HG02870 (cell line): Measurements from ENCODE around the gene SPRR2F.
"Not testable (repeated sequence)": the region's sequence is repeated elsewhere in the genome, so short reads cannot be mapped to it uniquely, and the experiment has no call there.

Source experiments
- ATAC-seq: cut with Tn5 transposase; IDR thresholded peaks from one replicate; pipeline ENCODE4 v1.9.1; 2021; ENCODE audit warnings: mild to moderate bottlenecking, moderate library complexity; ENCODE audit not compliant: unreplicated experiment

Gene SPRR2F

DNA sequence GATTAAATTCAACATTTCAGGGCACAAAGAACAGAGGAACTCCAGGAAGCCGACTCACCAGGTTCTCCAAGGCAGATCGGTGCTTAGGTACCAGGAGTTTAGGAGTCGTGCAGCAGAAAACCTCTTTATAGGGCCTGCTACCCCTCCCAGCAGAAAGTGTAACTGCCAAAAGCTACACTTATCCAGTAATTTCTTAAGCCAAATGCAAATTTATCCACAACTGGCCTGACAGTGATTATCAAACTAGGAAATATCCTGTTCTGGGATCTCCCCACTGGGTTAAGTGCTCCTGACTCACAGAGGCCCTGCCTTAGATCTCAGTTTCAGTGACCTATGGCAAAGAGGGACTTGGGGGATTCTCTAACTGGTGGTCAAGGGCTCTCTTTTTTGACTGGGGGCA is at the start of gene SPRR2F:
SPRR2F (minus strand) TSS at position 101 of the 400 bp plus-strand sequence. CDS start 783 bp downstream, outside the sequence.
- no peak for ATAC-seq

GRCh38 chr1:153155541-153155940 is 42.2 kb upstream of the SPRR2F start:
- no peak for ATAC-seq

GRCh38 chr1:153152481-153152880 is 39.2 kb upstream of the SPRR2F start:
- no peak for ATAC-seq

DNA sequence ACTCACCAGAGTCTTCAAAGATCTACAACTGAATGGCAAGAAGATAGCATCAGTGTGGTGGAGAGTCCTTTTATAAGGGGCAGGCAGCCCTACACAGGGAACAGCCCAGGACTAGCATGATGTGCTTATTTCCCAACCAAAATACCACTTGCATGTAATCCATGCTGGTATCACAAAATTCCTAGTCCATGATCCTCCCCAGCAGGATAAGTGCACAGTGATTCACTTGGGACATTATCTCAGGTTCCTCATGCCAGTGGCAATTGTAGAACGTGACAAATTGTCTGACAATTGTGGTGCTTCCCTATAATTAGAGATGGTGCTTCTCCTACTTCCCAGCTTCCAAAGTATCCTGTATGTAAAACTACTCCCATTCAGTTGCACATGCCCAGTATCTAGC is 37.5 kb upstream of the SPRR2F start, which contains the start of gene SPRR2G:
SPRR2G (minus strand) TSS at position 45 of the 400 bp plus-strand sequence. CDS start 780 bp downstream, outside the sequence.
- no peak for ATAC-seq

DNA sequence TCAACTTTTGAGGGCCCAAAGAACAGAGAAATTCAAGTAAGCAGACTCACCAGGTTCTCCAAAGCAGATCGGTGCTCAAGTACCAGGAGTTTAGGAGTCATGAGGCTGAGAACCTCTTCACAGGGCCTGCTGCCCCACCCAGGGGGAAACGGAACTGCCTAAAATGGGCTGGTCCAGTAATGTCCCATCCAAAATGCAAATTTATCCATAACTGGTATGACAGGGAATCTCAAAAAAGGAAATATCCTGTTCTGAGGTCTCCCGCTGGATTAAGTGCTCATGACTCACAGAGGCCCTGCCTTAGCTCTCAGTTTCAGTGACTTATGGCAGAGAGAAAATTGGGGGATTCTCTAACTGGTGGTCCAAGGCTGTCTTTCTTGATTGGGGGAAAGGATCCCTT is 28.1 kb upstream of the SPRR2F start:
- no peak for ATAC-seq

DNA sequence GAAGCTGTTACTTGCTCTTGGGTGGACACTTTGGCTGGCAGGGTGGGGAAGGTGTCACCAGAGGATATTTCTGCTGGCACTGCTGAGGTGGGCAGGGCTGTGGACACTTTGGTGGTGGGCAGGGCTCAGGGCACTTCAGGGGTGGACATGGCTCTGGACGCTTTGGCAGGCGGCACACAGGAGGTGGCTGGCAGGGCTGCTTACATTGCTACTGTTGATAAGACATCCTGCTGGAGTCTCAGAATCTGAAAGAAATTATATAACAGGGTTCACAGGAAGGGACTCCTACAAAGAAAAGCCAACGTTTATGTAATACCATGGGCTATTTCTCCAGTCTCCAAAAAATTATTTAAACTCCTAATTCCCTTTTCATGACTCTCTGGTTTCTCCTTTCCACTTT is 27.2 kb upstream of the SPRR2F start:
- ATAC-seq, result no peak

GRCh38 chr1:153133743-153134142 is 20.4 kb upstream of the SPRR2F start:
- ATAC-seq, result no peak

DNA sequence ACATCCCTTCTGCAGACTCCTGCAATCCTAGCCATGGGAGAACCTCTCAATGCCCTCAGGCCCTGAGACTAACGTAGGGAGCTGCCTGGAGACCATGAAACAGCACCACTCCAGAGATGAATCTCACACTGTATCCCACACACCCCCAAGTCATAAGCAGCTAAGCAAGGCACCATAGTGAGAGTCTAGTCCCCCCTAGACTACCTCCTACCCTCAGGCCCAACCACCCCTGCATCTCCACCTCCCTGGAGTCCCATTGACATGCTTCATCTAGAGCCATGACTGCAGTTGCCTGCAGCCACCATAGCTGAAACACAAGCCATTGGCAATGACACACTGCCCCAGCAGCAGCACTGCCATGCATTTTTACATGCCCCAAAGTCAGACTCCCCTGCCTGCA is 20.0 kb upstream of the SPRR2F start:
- ATAC-seq, result no peak

DNA sequence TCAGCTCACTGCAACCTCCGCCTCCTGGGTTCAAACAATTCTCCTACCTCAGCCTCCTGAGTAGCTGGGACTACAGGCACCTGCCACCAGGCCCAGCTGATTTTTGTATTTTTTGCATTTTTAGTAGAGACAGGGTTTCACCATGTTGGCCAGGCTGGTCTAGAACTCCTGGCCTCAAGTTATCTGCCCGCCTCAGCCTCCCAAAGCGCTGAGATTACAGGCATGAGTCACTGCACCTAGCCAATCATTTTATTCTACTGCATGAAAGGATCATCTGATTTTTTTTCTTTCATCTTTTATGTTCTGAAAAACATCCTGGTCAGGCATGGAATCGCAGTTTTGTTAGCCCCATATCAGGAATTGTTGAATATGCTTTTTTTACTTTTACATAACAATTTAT is 15.4 kb upstream of the SPRR2F start:
- not testable (repeated sequence) for ATAC-seq

DNA sequence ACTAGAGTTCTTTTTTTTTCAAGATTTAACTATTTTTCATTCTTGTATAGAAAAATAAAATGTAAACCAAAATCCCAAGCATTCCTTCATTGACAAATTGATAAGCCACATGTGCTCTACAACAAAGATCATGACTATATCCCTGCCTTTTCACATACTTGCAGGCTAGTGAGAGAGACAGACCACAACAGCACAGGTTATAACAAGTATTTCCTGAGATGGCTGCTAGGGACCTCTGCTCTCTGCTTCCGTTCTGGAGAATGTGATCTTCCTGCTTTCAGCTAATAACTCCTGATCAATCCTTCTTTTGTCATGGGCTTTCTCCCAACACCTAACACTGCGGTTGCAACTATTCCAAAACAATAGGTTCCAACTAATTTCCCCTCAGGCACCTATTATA is 14.0 kb upstream of the SPRR2F start:
- no peak for ATAC-seq

DNA sequence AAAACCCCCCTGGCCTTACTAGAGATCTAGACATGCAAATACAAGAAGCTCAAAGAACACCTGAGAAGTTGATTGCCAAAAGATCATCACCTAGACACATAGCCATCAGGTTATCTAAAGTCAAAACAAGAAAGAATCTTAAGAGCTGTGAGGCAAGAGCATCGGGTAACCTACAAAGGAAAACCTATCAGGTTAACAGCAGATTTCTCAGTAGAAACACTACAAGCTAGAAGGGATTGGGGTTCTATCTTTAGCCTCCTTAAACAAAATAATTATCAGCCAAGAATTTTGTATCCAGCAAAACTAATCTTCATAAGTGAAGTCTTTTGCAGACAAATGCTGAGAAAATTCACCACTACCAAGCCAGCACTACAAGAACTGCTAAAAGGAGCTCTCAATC is 12.2 kb upstream of the SPRR2F start:
- ATAC-seq, result no peak

DNA sequence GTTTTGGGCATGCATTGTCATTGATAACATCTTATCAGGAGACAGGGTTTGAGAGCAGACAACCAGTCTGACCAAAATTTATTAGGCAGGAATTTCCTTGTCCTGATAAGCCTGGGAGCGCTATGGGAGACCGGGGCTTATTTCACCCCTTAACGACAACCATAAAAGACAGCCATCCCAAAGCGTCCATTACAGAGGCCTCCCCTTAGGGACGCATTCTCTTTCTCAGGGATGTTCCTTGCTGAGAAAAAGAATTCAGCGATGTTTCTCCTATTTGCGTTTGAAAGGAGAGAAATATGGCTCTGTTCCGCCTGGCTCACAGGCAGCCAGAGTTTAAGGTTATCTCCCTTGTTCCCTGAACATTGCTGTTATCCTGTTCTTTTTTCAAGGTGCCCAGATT is 10.5 kb upstream of the SPRR2F start:
- ATAC-seq, result not testable (repeated sequence)

- ATAC-seq, result no peak
Observed at GRCh38 chr1:153122831-153123421, 9.6 kb upstream of the SPRR2F start.

DNA sequence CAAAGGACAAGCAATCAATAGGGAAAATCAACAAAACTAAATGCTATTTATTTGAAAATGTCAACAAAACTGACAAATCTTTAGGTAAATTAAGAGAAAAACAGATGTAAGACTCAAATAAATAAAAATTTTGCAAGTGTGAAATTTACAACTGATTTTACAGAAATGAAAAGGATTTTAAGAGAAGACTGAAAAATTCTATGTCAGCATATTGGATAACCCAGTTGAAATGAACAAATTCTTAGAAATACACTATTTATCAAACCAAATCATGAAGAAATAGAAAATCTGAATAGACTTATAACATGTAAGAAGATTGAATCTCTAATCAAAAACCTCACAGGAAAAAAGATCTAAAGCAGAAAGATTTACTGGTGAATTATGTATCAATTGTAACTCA is 7.6 kb upstream of the SPRR2F start:
- ATAC-seq, result no peak

- ATAC-seq, result no peak
Observed at GRCh38 chr1:153119491-153119971, 6.2 kb upstream of the SPRR2F start.

DNA sequence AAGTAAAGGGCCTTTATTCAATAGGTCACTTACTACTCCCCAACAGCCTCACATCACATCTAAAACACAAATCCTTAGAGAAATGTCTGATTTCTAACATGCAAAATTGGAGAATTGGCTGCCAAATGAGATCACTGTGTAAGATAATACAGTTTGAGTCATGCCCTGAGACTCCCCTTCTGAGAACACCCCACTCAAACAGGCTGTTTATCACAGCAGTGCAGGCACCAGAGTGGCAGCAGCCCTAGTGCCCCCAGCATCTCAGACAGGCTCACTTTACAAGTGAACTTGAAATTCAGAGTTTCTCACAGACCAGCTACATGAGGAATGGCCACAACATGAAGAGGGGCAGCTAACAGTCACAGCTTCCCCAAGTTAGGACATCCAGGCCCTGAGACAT is 1.9 kb upstream of the SPRR2F start:
- ATAC-seq, result not testable (repeated sequence)

DNA sequence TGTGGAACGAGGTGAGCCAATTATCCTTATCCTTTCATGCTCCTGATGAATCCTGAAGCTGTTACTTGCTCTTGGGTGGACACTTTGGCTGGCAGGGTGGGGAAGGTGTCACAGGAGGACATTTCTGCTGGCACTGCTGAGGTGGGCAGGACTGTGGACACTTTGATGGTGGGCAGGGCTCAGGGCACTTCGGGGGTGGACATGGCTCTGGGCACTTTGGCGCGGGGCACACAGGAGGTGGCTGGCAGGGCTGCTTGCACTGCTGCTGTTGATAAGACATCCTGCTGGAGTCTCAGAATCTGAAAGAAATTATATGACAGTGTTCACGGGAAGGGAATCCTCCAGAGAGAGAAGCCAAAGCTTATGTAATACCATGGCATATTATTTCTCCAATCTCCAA is 862 bp downstream of the SPRR2F start:
- ATAC-seq, result not testable (repeated sequence)

- ATAC-seq, result no peak
Observed at GRCh38 chr1:153100245-153100644, 13.1 kb downstream of the SPRR2F start.

DNA sequence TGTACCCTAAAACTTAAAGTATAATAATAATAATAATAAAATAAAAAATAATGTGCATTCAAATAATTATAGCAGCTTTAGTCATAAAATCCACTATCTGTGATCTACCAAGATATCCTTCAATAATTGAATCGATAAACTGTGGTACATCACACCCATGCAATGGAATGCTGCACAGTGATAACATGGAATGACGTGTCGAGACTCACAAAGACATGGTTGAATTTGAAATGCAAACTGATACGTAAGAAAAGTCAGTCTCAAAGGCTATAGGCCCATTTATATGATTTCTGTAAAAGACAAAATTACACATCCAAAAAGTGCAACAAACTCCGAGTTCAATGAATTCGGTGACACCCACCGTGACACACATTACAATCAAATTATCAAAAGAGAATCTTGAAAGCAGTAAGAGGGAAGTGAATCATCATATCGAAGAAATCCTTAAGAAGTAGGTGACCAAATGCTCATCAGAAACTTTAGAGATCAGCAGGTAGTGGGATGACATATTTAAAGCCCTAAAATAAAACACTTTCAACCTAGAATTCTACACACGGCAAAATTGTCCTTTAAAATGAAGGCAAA is 13.8 kb downstream of the SPRR2F start:
- no peak for ATAC-seq

GRCh38 chr1:153095764-153096163 is 17.6 kb downstream of the SPRR2F start:
- ATAC-seq, result no peak

DNA sequence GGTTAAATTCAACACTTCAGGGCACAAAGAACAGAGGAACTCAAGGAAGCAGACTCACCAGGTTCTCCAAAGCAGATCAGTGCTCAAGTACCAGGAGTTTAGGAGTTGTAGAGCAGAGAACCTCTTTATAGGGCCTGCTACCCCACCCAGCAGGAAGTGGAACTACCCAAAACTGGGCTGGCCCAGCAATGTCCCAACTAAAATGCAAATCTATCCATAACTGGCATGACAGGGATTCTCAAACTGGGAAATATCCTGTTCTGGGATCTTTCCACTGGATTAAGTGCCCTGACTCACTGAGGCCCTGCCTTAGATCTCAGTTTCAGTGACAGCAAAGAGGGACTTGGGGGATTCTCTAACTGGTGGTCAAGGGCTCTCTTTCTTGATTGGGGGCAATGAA is 18.9 kb downstream of the SPRR2F start, which contains the start of gene SPRR2E:
SPRR2E (minus strand) TSS at position 101 of the 400 bp plus-strand sequence. CDS start 775 bp downstream, outside the sequence.
- no peak for ATAC-seq

DNA sequence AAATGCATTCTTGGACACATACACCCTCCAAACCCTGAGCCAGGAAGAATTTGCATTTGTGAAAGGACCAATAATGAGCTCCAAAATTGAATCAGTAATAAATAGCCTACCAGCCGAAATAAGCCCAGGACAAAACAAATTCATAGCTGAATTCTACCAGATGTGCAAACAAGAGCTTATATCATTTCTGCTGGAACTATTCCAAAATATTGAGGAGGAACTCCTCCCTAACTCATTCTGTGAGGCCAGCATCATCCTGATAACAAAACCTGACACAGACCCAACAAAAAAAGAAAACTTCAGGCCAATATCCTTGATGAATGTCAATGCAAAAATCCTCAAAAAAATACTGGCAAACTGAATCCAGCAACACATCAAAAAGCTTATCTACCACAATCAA is 25.7 kb downstream of the SPRR2F start:
- no peak for ATAC-seq

DNA sequence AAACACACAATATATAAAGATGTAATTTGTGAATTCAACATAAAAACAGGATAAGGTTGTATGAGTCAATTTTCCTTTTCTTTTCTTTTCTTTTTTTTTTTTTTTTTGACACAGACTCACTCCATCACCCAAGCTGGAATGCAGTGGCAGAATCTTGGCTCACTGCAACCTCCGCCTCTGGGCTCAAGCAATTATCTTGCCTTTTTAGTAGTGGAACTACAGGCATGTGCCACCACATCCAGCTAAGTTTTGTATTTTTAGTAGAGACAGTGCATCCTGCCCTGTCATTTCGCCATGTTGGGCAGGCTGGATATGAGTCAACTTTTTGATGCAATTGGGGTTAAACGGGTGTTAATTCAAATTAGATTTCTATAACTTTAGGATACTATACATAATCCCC is 31.6 kb downstream of the SPRR2F start:
- ATAC-seq, result no peak
